Measurements from ENCODE around the gene UNC5A.

Gene UNC5A

GRCh38 chr5:176810081-176810597 is at the start of gene UNC5A:
Gene UNC5A, plus strand, starts transcription at chr5:176810559. Its CDS starts 192 bp downstream, at chr5:176810751.
- Histone ChIP-seq H3K36me3 (ENCODE audit: control insufficient read depth in 5 of 5, insufficient read depth in 5 of 5, low read length in 5 of 5) (no peaks in the 10 kb centered on the region), H3K9ac (ENCODE audit: low read length in 5 of 5) (no peak within 1 kb of the TSS), H3K27ac (ENCODE audit: low read depth, low read length) (no peak within 1 kb of the TSS), H3K9me3 (ENCODE audit: control insufficient read depth in 5 of 5, low read length in 5 of 5) (peaks cover 0 to 4% (median 0%) of the 10 kb centered on the region in 5 donors), H3K4me1 (ENCODE audit: control insufficient read depth in 5 of 5, insufficient read depth in 5 of 5, low read length in 5 of 5) (peaks cover 0 to 17% (median 12%) of the 10 kb centered on the region in 5 donors), H3K27me3 (ENCODE audit: control insufficient read depth in 5 of 5, insufficient read depth in 4 of 5, low read length in 5 of 5) (peaks cover 28 to 75% (median 61%) of the 10 kb centered on the region in 5 donors), H3K4me3 (ENCODE audit: low read depth in 1 of 5, low read length in 5 of 5) (peak within 1 kb of the TSS in 3 of 5 donors; percentile 20 to 50 (median 40))

GRCh38 chr5:176761755-176762154 is 48.6 kb upstream of the UNC5A start:
- Histone ChIP-seq H3K9ac (ENCODE audit: low read length in 5 of 5) (no peak overlapping the region), H3K4me1 (ENCODE audit: control insufficient read depth in 5 of 5, insufficient read depth in 5 of 5, low read length in 5 of 5) (no peaks in the 10 kb centered on the region), H3K27ac (ENCODE audit: low read depth, low read length) (no peak overlapping the region), H3K4me3 (ENCODE audit: low read depth in 1 of 5, low read length in 5 of 5) (no peak overlapping the region), H3K9me3 (ENCODE audit: control insufficient read depth in 5 of 5, low read length in 5 of 5) (peaks cover 7 to 12% (median 11%) of the 10 kb centered on the region in 5 donors), H3K27me3 (ENCODE audit: control insufficient read depth in 5 of 5, insufficient read depth in 4 of 5, low read length in 5 of 5) (no peaks in the 10 kb centered on the region), H3K36me3 (ENCODE audit: control insufficient read depth in 5 of 5, insufficient read depth in 5 of 5, low read length in 5 of 5) (no peaks in the 10 kb centered on the region)

- Histone ChIP-seq H3K36me3 (ENCODE audit: control insufficient read depth in 5 of 5, insufficient read depth in 5 of 5, low read length in 5 of 5) (no peaks in the 10 kb centered on the region), H3K4me3 (ENCODE audit: low read depth in 1 of 5, low read length in 5 of 5) (no peak overlapping the region), H3K4me1 (ENCODE audit: control insufficient read depth in 5 of 5, insufficient read depth in 5 of 5, low read length in 5 of 5) (no peaks in the 10 kb centered on the region), H3K27ac (ENCODE audit: low read depth, low read length) (no peak overlapping the region), H3K9me3 (ENCODE audit: control insufficient read depth in 5 of 5, low read length in 5 of 5) (peaks cover 7 to 12% (median 11%) of the 10 kb centered on the region in 5 donors), H3K27me3 (ENCODE audit: control insufficient read depth in 5 of 5, insufficient read depth in 4 of 5, low read length in 5 of 5) (peaks cover 0 to 2% (median 0%) of the 10 kb centered on the region in 5 donors), H3K9ac (ENCODE audit: low read length in 5 of 5) (no peak overlapping the region)
Observed at GRCh38 chr5:176762489-176762888, 47.9 kb upstream of the UNC5A start.

- Histone ChIP-seq H3K4me1 (ENCODE audit: control insufficient read depth in 5 of 5, insufficient read depth in 5 of 5, low read length in 5 of 5) (no peaks in the 10 kb centered on the region), H3K9me3 (ENCODE audit: control insufficient read depth in 5 of 5, low read length in 5 of 5) (peaks cover 7 to 12% (median 9%) of the 10 kb centered on the region in 5 donors), H3K27ac (ENCODE audit: low read depth, low read length) (no peak overlapping the region), H3K36me3 (ENCODE audit: control insufficient read depth in 5 of 5, insufficient read depth in 5 of 5, low read length in 5 of 5) (no peaks in the 10 kb centered on the region), H3K4me3 (ENCODE audit: low read depth in 1 of 5, low read length in 5 of 5) (no peak overlapping the region), H3K27me3 (ENCODE audit: control insufficient read depth in 5 of 5, insufficient read depth in 4 of 5, low read length in 5 of 5) (peaks cover 0 to 13% (median 8%) of the 10 kb centered on the region in 5 donors), H3K9ac (ENCODE audit: low read length in 5 of 5) (no peak overlapping the region)
Observed at GRCh38 chr5:176765687-176766086, 44.7 kb upstream of the UNC5A start.

GRCh38 chr5:176768174-176768970 is 42.0 kb upstream of the UNC5A start:
- Histone ChIP-seq H3K9ac (ENCODE audit: low read length in 5 of 5) (no peak overlapping the region), H3K36me3 (ENCODE audit: control insufficient read depth in 5 of 5, insufficient read depth in 5 of 5, low read length in 5 of 5) (no peaks in the 10 kb centered on the region), H3K9me3 (ENCODE audit: control insufficient read depth in 5 of 5, low read length in 5 of 5) (peaks cover 7 to 14% (median 10%) of the 10 kb centered on the region in 5 donors), H3K27me3 (ENCODE audit: control insufficient read depth in 5 of 5, insufficient read depth in 4 of 5, low read length in 5 of 5) (peaks cover 0 to 13% (median 10%) of the 10 kb centered on the region in 5 donors), H3K4me3 (ENCODE audit: low read depth in 1 of 5, low read length in 5 of 5) (no peak overlapping the region), H3K27ac (ENCODE audit: low read depth, low read length) (no peak overlapping the region), H3K4me1 (ENCODE audit: control insufficient read depth in 5 of 5, insufficient read depth in 5 of 5, low read length in 5 of 5) (no peaks in the 10 kb centered on the region)

- Histone ChIP-seq H3K36me3 (ENCODE audit: control insufficient read depth in 5 of 5, insufficient read depth in 5 of 5, low read length in 5 of 5) (no peaks in the 10 kb centered on the region), H3K27me3 (ENCODE audit: control insufficient read depth in 5 of 5, insufficient read depth in 4 of 5, low read length in 5 of 5) (peaks cover 2 to 19% (median 16%) of the 10 kb centered on the region in 5 donors), H3K9ac (ENCODE audit: low read length in 5 of 5) (no peak overlapping the region), H3K4me3 (ENCODE audit: low read depth in 1 of 5, low read length in 5 of 5) (no peak overlapping the region), H3K4me1 (ENCODE audit: control insufficient read depth in 5 of 5, insufficient read depth in 5 of 5, low read length in 5 of 5) (peaks cover 0 to 3% (median 0%) of the 10 kb centered on the region in 5 donors), H3K9me3 (ENCODE audit: control insufficient read depth in 5 of 5, low read length in 5 of 5) (peaks cover 7 to 14% (median 8%) of the 10 kb centered on the region in 5 donors), H3K27ac (ENCODE audit: low read depth, low read length) (no peak overlapping the region)
Observed at GRCh38 chr5:176769911-176770310, 40.4 kb upstream of the UNC5A start.

- peaks cover 7 to 11% (median 7%) of the 10 kb centered on the region in 5 donors for H3K9me3 ChIP-seq (ENCODE audit: control insufficient read depth in 5 of 5, low read length in 5 of 5)
- no peaks in the 10 kb centered on the region for H3K36me3 ChIP-seq (ENCODE audit: control insufficient read depth in 5 of 5, insufficient read depth in 5 of 5, low read length in 5 of 5)
- no peak overlapping the region for H3K27ac ChIP-seq (ENCODE audit: low read depth, low read length)
- peaks cover 6 to 21% (median 19%) of the 10 kb centered on the region in 5 donors for H3K27me3 ChIP-seq (ENCODE audit: control insufficient read depth in 5 of 5, insufficient read depth in 4 of 5, low read length in 5 of 5)
- H3K4me1 ChIP-seq (ENCODE audit: control insufficient read depth in 5 of 5, insufficient read depth in 5 of 5, low read length in 5 of 5), result peaks cover 0 to 3% (median 0%) of the 10 kb centered on the region in 5 donors
- H3K4me3 ChIP-seq (ENCODE audit: low read depth in 1 of 5, low read length in 5 of 5), result no peak overlapping the region
- no peak overlapping the region for H3K9ac ChIP-seq (ENCODE audit: low read length in 5 of 5)
Observed at GRCh38 chr5:176770431-176770830, 39.9 kb upstream of the UNC5A start.

GRCh38 chr5:176771102-176771845 is 39.1 kb upstream of the UNC5A start:
- Histone ChIP-seq H3K27ac (ENCODE audit: low read depth, low read length) (no peak overlapping the region), H3K9ac (ENCODE audit: low read length in 5 of 5) (no peak overlapping the region), H3K4me1 (ENCODE audit: control insufficient read depth in 5 of 5, insufficient read depth in 5 of 5, low read length in 5 of 5) (peaks cover 0 to 3% (median 0%) of the 10 kb centered on the region in 5 donors), H3K36me3 (ENCODE audit: control insufficient read depth in 5 of 5, insufficient read depth in 5 of 5, low read length in 5 of 5) (no peaks in the 10 kb centered on the region), H3K9me3 (ENCODE audit: control insufficient read depth in 5 of 5, low read length in 5 of 5) (peaks cover 2 to 4% (median 2%) of the 10 kb centered on the region in 5 donors), H3K4me3 (ENCODE audit: low read depth in 1 of 5, low read length in 5 of 5) (no peak overlapping the region), H3K27me3 (ENCODE audit: control insufficient read depth in 5 of 5, insufficient read depth in 4 of 5, low read length in 5 of 5) (peaks cover 9 to 21% (median 20%) of the 10 kb centered on the region in 5 donors)

GRCh38 chr5:176772271-176773210 is 37.8 kb upstream of the UNC5A start:
- peaks cover 0 to 3% (median 0%) of the 10 kb centered on the region in 5 donors for H3K4me1 ChIP-seq (ENCODE audit: control insufficient read depth in 5 of 5, insufficient read depth in 5 of 5, low read length in 5 of 5)
- no peak overlapping the region for H3K27ac ChIP-seq (ENCODE audit: low read depth, low read length)
- no peaks in the 10 kb centered on the region for H3K36me3 ChIP-seq (ENCODE audit: control insufficient read depth in 5 of 5, insufficient read depth in 5 of 5, low read length in 5 of 5)
- peaks cover 0 to 4% (median 0%) of the 10 kb centered on the region in 5 donors for H3K9me3 ChIP-seq (ENCODE audit: control insufficient read depth in 5 of 5, low read length in 5 of 5)
- H3K27me3 ChIP-seq (ENCODE audit: control insufficient read depth in 5 of 5, insufficient read depth in 4 of 5, low read length in 5 of 5), result peaks cover 13 to 26% (median 20%) of the 10 kb centered on the region in 5 donors
- H3K9ac ChIP-seq (ENCODE audit: low read length in 5 of 5), result no peak overlapping the region
- no peak overlapping the region for H3K4me3 ChIP-seq (ENCODE audit: low read depth in 1 of 5, low read length in 5 of 5)
